Stimulated activated CD4-positive, alpha-beta T cell treated with anti-CD3 and anti-CD28 coated beads, Interleukin-2, amount 100 ng/mL, for 24 hours (primary cell): ENCODE results near the gene MRS2.
"Not testable (repeated sequence)": the region's sequence is repeated elsewhere in the genome, so short reads cannot be mapped to it uniquely, and the experiment has no call there.

Experiments used
- DNase-seq, 2 donors: peaks; one replicate each; pipeline ENCODE4 v3.0.0-alpha.2; 2020

MRS2 gene

GRCh38 chr6:24402697-24403500, at the start of gene MRS2:
Gene MRS2, plus strand, starts transcription at chr6:24402936. Its CDS starts 111 bp downstream, at chr6:24403047.
- peak; percentile 81 to 82 for DNase-seq

GRCh38 chr6:24353861-24354260, 48.9 kb upstream of the MRS2 start:
- no peak for DNase-seq

GRCh38 chr6:24355393-24355792, 47.3 kb upstream of the MRS2 start:
- DNase-seq, result no peak

GRCh38 chr6:24356310-24356973, 46.3 kb upstream of the MRS2 start:
- no peak for DNase-seq

- peak; percentile 38 to 40 for DNase-seq
These were observed 45.2 kb upstream of the MRS2 start, which contains the start of gene DCDC2 for GRCh38 chr6:24357336-24358218. Gene DCDC2, minus strand, starts transcription at chr6:24358059. Its CDS starts 309 bp downstream, at chr6:24357750.

GRCh38 chr6:24358219-24358821, 44.4 kb upstream of the MRS2 start:
- peak in 1 of 2 donors; percentile 5 for DNase-seq

- peak; percentile 85 to 89 for DNase-seq
These were observed 42.9 kb upstream of the MRS2 start for GRCh38 chr6:24359640-24360454.

- not testable (repeated sequence) for DNase-seq
These were observed 40.4 kb upstream of the MRS2 start for GRCh38 chr6:24362363-24362762.

- DNase-seq, result not testable (repeated sequence)
These were observed 37.6 kb upstream of the MRS2 start for GRCh38 chr6:24365103-24365633.

GRCh38 chr6:24374612-24375011, 28.1 kb upstream of the MRS2 start:
- no peak for DNase-seq

GRCh38 chr6:24376871-24377270, 25.9 kb upstream of the MRS2 start:
- DNase-seq, result no peak

- no peak for DNase-seq
These were observed 24.2 kb upstream of the MRS2 start for GRCh38 chr6:24378473-24379097.

GRCh38 chr6:24381476-24382219, 21.1 kb upstream of the MRS2 start:
- DNase-seq, result no peak

- no peak for DNase-seq
These were observed 20.6 kb upstream of the MRS2 start for GRCh38 chr6:24382220-24382540.

- DNase-seq, result not testable (repeated sequence)
These were observed 19.7 kb upstream of the MRS2 start for GRCh38 chr6:24382891-24383494.

- DNase-seq, result not testable (repeated sequence)
These were observed 18.2 kb upstream of the MRS2 start for GRCh38 chr6:24384369-24385130.

GRCh38 chr6:24385536-24386269, 17.0 kb upstream of the MRS2 start:
- no peak for DNase-seq

GRCh38 chr6:24387818-24388217, 14.9 kb upstream of the MRS2 start:
- DNase-seq, result no peak
